ENCODE measurements around the gene LEKR1. TPM values are rescaled to one million over a fixed set of nuclear protein-coding genes. Genes with fewer than 3 reads are reported as not detected.

The LEKR1 gene
- total RNA-seq, result 0.28 and 0.68 TPM in 2 replicates

GRCh38 chr3:156826144-156826895 is at the start of gene LEKR1:
Gene LEKR1 (plus strand): TSS chr3:156826353. CDS start chr3:156829330, 2,977 bp downstream.

Other genes with a start within 250 kb of the LEKR1 start
- 88.0 and 141 TPM in 2 replicates for gene TIPARP, start 151.8 kb upstream of the LEKR1 start, total RNA-seq

Measured in nasal cavity respiratory epithelium epithelial cell of viscerocranial mucosa (primary cell).